HepG2 (cell line): ENCODE results near the gene ERF. TPM values are rescaled to one million over a fixed set of nuclear protein-coding genes. Genes with fewer than 3 reads are reported as not detected.
A peak's percentile ranks its signal among the peaks of the same experiment; 100 is the strongest.

ENCODE experiments used
- AGO2 ChIP-seq: fragments of 200-400 bp; formaldehyde crosslinking; optimal IDR thresholded peaks from 2 replicates; pipeline ENCODE3; 2017; ENCODE audit warnings: mild to moderate bottlenecking, low read depth, low read length, moderate library complexity
- AHR ChIP-seq: IDR thresholded peaks from 2 replicates; pipeline ENCODE4 v1.6.1; 2018; ENCODE audit warnings: missing genetic modification reagents, missing compliant biosample characterization
- BCL6 ChIP-seq: IDR thresholded peaks from 2 replicates; pipeline ENCODE4 v1.6.1; 2016; ENCODE audit warnings: missing genetic modification reagents, missing compliant biosample characterization
- CBFB ChIP-seq: sonication (generic); formaldehyde crosslinking; IDR thresholded peaks from 2 replicates; pipeline ENCODE4 v1.4.0; 2020; ENCODE audit warnings: missing genetic modification reagents
- CCDC6 ChIP-seq: sonication (generic); formaldehyde crosslinking; IDR thresholded peaks from 2 replicates; pipeline ENCODE4 v1.8.1; 2022; ENCODE audit warnings: mild to moderate bottlenecking, missing genetic modification reagents, moderate library complexity
- EP300 ChIP-seq, 3 experiments: sonication (generic) in 1 of 3; formaldehyde crosslinking in 1 of 3; IDR thresholded peaks; 2 replicates each; pipeline versions ENCODE4 v1.5.1 to v1.6.1; 2011 to 2020; ENCODE audit warnings: low read depth in 2 of 3, low read length in 2 of 3, borderline replicate concordance in 1 of 3, improper control_type of control experiment in 1 of 3, mild to moderate bottlenecking in 1 of 3, missing genetic modification reagents in 1 of 3, moderate library complexity in 1 of 3
- FOXK2 ChIP-seq: fragments of 450-650 bp; IDR thresholded peaks from 2 replicates; pipeline ENCODE4 v1.6.1; 2016
- PHF8 ChIP-seq: sonication (generic); formaldehyde crosslinking; IDR thresholded peaks from 2 replicates; pipeline ENCODE4 v1.5.0; 2020; ENCODE audit warnings: missing genetic modification reagents
- PITX1 ChIP-seq: sonication (generic); formaldehyde crosslinking; IDR thresholded peaks from 2 replicates; pipeline ENCODE4 v1.5.1; 2020; ENCODE audit warnings: mild to moderate bottlenecking, missing genetic modification reagents
- POLR2A ChIP-seq, 2 experiments: IDR thresholded peaks; 2 replicates each; pipeline ENCODE4 v1.6.1; 2011; ENCODE audit warnings: low read depth in 2 of 2, low read length in 2 of 2, mild to moderate bottlenecking in 1 of 2, moderate library complexity in 1 of 2; ENCODE audit not compliant: insufficient read depth in 1 of 2
- SETDB1 ChIP-seq: sonication (generic); formaldehyde crosslinking; IDR thresholded peaks from 2 replicates; pipeline ENCODE4 v1.5.1; 2020; ENCODE audit warnings: missing genetic modification reagents, mild to moderate bottlenecking, borderline replicate concordance
- SIN3B ChIP-seq: fragments of 150-350 bp; IDR thresholded peaks from 2 replicates; pipeline ENCODE4 v1.6.1; 2014; ENCODE audit warnings: low read length
- YEATS2 ChIP-seq: sonication (generic); formaldehyde crosslinking; IDR thresholded peaks from 2 replicates; pipeline ENCODE4 v1.4.0; 2020; ENCODE audit warnings: missing genetic modification reagents, borderline replicate concordance
- ZNF143 ChIP-seq: sonication (generic); formaldehyde crosslinking; IDR thresholded peaks from 2 replicates; pipeline ENCODE4 v1.4.0; 2020; ENCODE audit warnings: missing genetic modification reagents
- ZNF180 ChIP-seq: sonication (generic); formaldehyde crosslinking; IDR thresholded peaks from 2 replicates; pipeline ENCODE4 v1.4.0; 2020; ENCODE audit warnings: low read depth, missing genetic modification reagents, borderline replicate concordance
- ZNF225 ChIP-seq: sonication (generic); formaldehyde crosslinking; IDR thresholded peaks from 2 replicates; pipeline ENCODE4 v1.4.0; 2020; ENCODE audit warnings: mild to moderate bottlenecking, missing genetic modification reagents
- ZNF3 ChIP-seq: IDR thresholded peaks from 2 replicates; pipeline ENCODE4 v1.7.0; 2017; ENCODE audit warnings: inconsistent platforms
- polyA plus RNA-seq, 8 experiments: library from polyadenylated mRNA; depleted of rRNA in 3 of 8; stranded (reverse) in 7 of 8; unstranded in 1 of 8; fragments of >200 nt; fragmentation: Illumina TruSeq in 4 of 8; extraction: Trizol in 4 of 8; gene quantifications; 2 replicates each; pipeline versions ENCODE4 v1.2.1 to v1.2.3, GENCODE V29; 2011 to 2016; ENCODE audit warnings: low read depth in 4 of 8, missing spikeins in 1 of 8, mixed read lengths in 1 of 8; ENCODE audit not compliant: insufficient read depth in 1 of 8
- total RNA-seq, 5 experiments: library from RNA; depleted of rRNA; stranded (reverse); fragments of >200 nt; fragmentation: Illumina TruSeq; extraction: Trizol; gene quantifications; 2 replicates each; pipeline ENCODE4 v1.2.3, GENCODE V29; 2016; ENCODE audit warnings: low read depth in 1 of 5
- TF ChIP-seq, protein P1 (sequence below): sonication (generic); formaldehyde crosslinking; IDR thresholded peaks from 2 replicates; pipeline ENCODE4 v1.4.0; 2020; ENCODE audit warnings: low read depth, mild to moderate bottlenecking, missing genetic modification reagents
- TF ChIP-seq, protein P2 (sequence below): sonication (generic); formaldehyde crosslinking; IDR thresholded peaks from 2 replicates; pipeline ENCODE4 v1.8.1; 2023; ENCODE audit warnings: mild to moderate bottlenecking, missing genetic modification reagents
- TF ChIP-seq, protein P3 (sequence below): sonication (generic); formaldehyde crosslinking; IDR thresholded peaks from 2 replicates; pipeline ENCODE4 v1.5.0; 2020; ENCODE audit warnings: mild to moderate bottlenecking, missing genetic modification reagents, borderline replicate concordance

The ERF gene
- total and polyA plus RNA-seq, 2 of the 13 experiments (the other 11 are each of a cell fraction or from before 2014, with no cell fraction given): 67.1 to 69.9 TPM

DNA sequence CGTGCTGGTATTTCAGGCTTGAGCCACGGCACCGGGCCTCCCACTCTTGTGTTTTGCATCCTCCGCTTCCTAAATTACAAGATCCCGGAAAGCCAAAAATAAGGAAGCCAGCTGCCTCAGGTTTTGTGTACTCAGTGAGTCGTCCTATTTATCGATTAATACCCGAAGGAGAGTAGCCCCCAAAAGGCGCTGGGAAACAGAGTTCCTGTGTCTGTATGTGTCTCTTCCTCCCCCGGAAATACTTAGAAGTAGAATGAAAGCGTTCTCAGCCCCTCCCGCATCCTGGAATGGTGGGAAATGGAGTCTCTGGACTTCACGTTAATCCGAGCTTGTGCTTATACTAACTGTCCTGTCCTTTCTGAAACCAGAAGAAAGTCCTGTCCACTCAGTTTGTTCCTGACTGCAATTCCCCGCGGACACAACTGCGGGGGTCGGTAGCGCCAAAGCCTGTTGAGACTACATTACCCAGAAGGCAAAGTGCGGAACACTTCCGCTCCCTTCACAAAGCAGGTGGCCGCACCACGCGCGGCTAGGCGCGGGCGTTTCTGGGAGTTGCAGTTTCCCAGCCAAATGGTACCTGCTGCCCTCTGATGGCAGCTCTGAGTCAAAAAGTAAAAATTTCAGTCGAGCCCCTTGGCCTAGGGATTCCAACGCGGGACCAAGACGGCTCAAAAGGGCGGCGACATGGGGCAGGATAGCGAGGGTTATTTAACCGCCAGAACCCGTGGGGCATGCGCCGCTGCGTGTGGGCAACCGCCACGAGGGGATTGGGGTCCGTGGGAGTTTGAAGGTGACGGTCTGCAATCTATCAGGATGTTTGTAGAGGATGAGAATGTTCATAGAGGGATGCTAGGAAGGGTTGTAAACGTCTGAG lies 10.3 kb downstream of the ERF start (continued):
- TF ChIP-seq ZNF180 (peak; percentile 90; the same call in 1 of the 2 replicates), CCDC6 (CRISPR knock-in tag) (peak; percentile 19; the same call in 1 of the 2 replicates), AHR (CRISPR knock-in tag) (no peak), ZNF3 (CRISPR knock-in tag) (0 out of 2 replicates have a peak, but pooled peaks have one; percentile 23), PHF8 (peak; percentile 30; the same call in 1 of the 2 replicates), POLR2A (IDR thresholded peaks at IDR 0.05; ENCODE audit: insufficient read depth in 1 of 2, low read depth in 2 of 2, low read length in 2 of 2) (peak in 1 of 2 experiments; percentile 33; a peak in 3 of 4 replicates), AGO2 (peak; percentile 79), ZNF143 (CRISPR knock-in tag) (peak; percentile 99), EP300 (IDR thresholded peaks at IDR 0.05; ENCODE audit: low read depth in 2 of 2, low read length in 2 of 2) (0 out of 4 replicates have a peak, but pooled peaks of 1 of the 2 experiments have one; percentile 37), EP300 (CRISPR knock-in tag; IDR thresholded peaks at IDR 0.05; ENCODE audit: borderline replicate concordance) (no peak), SIN3B (peak; percentile 39; the same call in 1 of the 2 replicates), YEATS2 (CRISPR knock-in tag) (peak; percentile 71; the same call in 1 of the 2 replicates), SETDB1 (no peak), ZNF225 (CRISPR knock-in tag) (peak; percentile 54; the same call in 1 of the 2 replicates), FOXK2 (no peak), BCL6 (CRISPR knock-in tag) (peak; percentile 95), PITX1 (CRISPR knock-in tag) (0 out of 2 replicates have a peak, but pooled peaks have one; percentile 16), CBFB (CRISPR knock-in tag) (peak; percentile 75)
- TF ChIP-seq, protein P1, sequence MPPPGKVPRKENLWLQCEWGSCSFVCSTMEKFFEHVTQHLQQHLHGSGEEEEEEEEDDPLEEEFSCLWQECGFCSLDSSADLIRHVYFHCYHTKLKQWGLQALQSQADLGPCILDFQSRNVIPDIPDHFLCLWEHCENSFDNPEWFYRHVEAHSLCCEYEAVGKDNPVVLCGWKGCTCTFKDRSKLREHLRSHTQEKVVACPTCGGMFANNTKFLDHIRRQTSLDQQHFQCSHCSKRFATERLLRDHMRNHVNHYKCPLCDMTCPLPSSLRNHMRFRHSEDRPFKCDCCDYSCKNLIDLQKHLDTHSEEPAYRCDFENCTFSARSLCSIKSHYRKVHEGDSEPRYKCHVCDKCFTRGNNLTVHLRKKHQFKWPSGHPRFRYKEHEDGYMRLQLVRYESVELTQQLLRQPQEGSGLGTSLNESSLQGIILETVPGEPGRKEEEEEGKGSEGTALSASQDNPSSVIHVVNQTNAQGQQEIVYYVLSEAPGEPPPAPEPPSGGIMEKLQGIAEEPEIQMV (CRISPR knock-in tag): 0 out of 2 replicates have a peak, but pooled peaks have one; percentile 44
- TF ChIP-seq, protein P2, sequence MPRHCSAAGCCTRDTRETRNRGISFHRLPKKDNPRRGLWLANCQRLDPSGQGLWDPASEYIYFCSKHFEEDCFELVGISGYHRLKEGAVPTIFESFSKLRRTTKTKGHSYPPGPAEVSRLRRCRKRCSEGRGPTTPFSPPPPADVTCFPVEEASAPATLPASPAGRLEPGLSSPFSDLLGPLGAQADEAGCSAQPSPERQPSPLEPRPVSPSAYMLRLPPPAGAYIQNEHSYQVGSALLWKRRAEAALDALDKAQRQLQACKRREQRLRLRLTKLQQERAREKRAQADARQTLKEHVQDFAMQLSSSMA: no peak
- TF ChIP-seq, protein P3, sequence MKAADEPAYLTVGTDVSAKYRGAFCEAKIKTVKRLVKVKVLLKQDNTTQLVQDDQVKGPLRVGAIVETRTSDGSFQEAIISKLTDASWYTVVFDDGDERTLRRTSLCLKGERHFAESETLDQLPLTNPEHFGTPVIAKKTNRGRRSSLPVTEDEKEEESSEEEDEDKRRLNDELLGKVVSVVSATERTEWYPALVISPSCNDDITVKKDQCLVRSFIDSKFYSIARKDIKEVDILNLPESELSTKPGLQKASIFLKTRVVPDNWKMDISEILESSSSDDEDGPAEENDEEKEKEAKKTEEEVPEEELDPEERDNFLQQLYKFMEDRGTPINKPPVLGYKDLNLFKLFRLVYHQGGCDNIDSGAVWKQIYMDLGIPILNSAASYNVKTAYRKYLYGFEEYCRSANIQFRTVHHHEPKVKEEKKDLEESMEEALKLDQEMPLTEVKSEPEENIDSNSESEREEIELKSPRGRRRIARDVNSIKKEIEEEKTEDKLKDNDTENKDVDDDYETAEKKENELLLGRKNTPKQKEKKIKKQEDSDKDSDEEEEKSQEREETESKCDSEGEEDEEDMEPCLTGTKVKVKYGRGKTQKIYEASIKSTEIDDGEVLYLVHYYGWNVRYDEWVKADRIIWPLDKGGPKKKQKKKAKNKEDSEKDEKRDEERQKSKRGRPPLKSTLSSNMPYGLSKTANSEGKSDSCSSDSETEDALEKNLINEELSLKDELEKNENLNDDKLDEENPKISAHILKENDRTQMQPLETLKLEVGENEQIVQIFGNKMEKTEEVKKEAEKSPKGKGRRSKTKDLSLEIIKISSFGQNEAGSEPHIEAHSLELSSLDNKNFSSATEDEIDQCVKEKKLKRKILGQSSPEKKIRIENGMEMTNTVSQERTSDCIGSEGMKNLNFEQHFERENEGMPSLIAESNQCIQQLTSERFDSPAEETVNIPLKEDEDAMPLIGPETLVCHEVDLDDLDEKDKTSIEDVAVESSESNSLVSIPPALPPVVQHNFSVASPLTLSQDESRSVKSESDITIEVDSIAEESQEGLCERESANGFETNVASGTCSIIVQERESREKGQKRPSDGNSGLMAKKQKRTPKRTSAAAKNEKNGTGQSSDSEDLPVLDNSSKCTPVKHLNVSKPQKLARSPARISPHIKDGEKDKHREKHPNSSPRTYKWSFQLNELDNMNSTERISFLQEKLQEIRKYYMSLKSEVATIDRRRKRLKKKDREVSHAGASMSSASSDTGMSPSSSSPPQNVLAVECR (CRISPR knock-in tag): peak; percentile 73; the same call in 1 of the 2 replicates
